ENCODE data around the gene HIF1AN. TPM values are rescaled to one million over a fixed set of nuclear protein-coding genes. Genes with fewer than 3 reads are reported as not detected.

The HIF1AN gene
- total RNA-seq, 1 donor from 2014 or later = 62.9 TPM

DNA sequence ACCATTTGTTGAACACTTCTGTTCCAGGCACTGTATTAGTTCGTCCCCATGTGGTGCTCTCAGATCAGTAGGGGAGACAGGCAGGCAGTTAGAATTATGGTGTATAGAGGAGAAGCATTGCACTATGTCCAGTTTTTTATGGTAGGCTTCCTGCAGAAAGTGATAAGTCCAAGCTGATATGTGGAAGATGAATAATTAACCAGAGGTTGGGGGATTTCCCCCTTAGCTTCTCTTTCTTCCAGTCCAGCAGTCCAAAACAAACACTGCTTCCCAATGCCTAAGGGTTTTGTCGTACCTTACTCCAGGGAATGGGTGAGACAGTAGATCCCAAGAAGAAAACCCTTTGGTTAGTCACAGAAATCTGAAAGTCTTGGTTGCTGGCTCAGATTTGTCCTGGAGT lies 19.2 kb downstream of the HIF1AN start:
- Mint-ChIP-seq H3K4me1 (ENCODE audit: unreplicated experiment) (peaks cover 4% of the 10 kb centered on the region), H3K4me3 (no peak overlapping the region), H3K9me3 (no peaks in the 10 kb centered on the region), H3K27ac (no peak overlapping the region), H3K27me3 (no peaks in the 10 kb centered on the region), H3K36me3 (peaks cover 18% of the 10 kb centered on the region)
- DNase-seq (ENCODE audit: extremely low spot score, unreplicated experiment) = no peak
- TF ChIP-seq, protein P1, sequence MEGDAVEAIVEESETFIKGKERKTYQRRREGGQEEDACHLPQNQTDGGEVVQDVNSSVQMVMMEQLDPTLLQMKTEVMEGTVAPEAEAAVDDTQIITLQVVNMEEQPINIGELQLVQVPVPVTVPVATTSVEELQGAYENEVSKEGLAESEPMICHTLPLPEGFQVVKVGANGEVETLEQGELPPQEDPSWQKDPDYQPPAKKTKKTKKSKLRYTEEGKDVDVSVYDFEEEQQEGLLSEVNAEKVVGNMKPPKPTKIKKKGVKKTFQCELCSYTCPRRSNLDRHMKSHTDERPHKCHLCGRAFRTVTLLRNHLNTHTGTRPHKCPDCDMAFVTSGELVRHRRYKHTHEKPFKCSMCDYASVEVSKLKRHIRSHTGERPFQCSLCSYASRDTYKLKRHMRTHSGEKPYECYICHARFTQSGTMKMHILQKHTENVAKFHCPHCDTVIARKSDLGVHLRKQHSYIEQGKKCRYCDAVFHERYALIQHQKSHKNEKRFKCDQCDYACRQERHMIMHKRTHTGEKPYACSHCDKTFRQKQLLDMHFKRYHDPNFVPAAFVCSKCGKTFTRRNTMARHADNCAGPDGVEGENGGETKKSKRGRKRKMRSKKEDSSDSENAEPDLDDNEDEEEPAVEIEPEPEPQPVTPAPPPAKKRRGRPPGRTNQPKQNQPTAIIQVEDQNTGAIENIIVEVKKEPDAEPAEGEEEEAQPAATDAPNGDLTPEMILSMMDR (conservative IDR thresholded peaks at IDR 0.05) = no peak

- DNase-seq (ENCODE audit: extremely low spot score, unreplicated experiment) = no peak
- TF ChIP-seq, protein P1 (conservative IDR thresholded peaks at IDR 0.05) = no peak
- no peaks in the 10 kb centered on the region for H3K9me3 Mint-ChIP-seq
- peaks cover 25% of the 10 kb centered on the region for H3K27me3 Mint-ChIP-seq
- no peaks in the 10 kb centered on the region for H3K4me1 Mint-ChIP-seq (ENCODE audit: unreplicated experiment)
- peaks cover 11% of the 10 kb centered on the region for H3K36me3 Mint-ChIP-seq
- no peak overlapping the region for H3K4me3 Mint-ChIP-seq
- H3K27ac Mint-ChIP-seq = no peak overlapping the region
Measured at GRCh38 chr10:100560248-100560647, 24.5 kb downstream of the HIF1AN start.

DNA sequence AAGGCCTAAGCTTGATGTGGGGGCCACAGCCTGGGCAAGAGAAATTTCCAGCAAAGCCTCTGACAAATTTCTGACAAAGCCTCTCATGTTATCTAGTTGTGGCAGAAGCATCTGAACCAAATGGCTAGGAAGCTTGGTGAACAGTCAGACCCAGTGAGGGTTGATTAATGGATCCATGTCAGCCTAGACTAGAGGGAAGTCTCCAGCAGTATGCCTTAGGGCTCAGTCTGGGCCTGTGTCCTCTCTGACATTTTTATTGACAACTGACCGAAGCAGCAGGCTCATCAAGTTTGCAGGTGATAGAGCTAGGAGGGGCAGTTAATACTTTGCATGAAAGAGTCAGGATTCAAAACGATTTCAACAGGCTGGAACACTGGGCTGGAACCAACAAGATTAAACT lies 25.3 kb downstream of the HIF1AN start:
- no peaks in the 10 kb centered on the region for H3K4me1 Mint-ChIP-seq (ENCODE audit: unreplicated experiment)
- TF ChIP-seq, protein P1 (conservative IDR thresholded peaks at IDR 0.05) = no peak
- no peak overlapping the region for H3K4me3 Mint-ChIP-seq
- no peak overlapping the region for H3K27ac Mint-ChIP-seq
- peaks cover 25% of the 10 kb centered on the region for H3K27me3 Mint-ChIP-seq
- no peak for DNase-seq (ENCODE audit: extremely low spot score, unreplicated experiment)
- no peaks in the 10 kb centered on the region for H3K9me3 Mint-ChIP-seq
- H3K36me3 Mint-ChIP-seq = peaks cover 6% of the 10 kb centered on the region

GRCh38 chr10:100562008-100562672 lies 26.4 kb downstream of the HIF1AN start:
- H3K9me3 Mint-ChIP-seq = no peaks in the 10 kb centered on the region
- DNase-seq (ENCODE audit: extremely low spot score, unreplicated experiment) = peak; percentile 80
- H3K4me1 Mint-ChIP-seq (ENCODE audit: unreplicated experiment) = no peaks in the 10 kb centered on the region
- H3K4me3 Mint-ChIP-seq = no peak overlapping the region
- no peak overlapping the region for H3K27ac Mint-ChIP-seq
- peaks cover 25% of the 10 kb centered on the region for H3K27me3 Mint-ChIP-seq
- TF ChIP-seq, protein P1 (conservative IDR thresholded peaks at IDR 0.05) = peak; percentile 94
- peaks cover 6% of the 10 kb centered on the region for H3K36me3 Mint-ChIP-seq

DNA sequence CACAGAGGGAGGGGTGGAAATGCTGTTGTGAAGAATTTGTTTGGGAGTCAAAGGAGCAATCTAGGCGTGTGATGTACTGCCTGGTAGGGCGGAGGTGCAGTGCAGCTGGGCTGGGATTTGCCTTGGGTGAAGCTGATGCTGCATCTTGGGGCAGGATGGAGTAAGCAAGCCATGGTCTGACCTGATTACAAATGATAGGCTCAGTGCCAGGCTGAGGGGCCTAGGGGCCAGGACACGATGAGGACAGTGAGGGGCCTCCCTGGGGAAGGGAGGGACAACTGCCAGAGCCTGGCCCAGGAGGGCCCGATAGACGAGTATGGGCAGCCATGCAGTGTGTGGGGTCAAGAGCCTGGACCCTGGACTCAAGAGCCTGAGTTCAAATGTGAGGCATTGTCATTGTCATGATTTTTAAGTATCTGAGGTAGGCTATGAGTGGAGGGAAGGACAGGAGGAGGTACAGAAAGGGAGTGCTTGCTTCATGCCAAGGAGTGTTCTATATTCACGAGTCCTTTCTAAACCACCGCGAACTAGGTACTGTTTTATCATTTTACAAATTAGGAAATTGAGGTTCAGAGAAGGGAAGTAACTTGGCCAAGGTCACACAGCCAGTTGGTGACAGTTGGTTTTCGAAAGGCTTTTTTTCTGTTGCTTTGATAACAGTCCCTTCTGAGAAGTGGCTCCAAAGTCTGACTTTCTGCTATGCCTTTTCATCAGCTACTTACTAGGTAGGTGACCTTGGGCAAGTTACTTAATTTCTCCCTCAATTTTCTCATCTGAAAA lies 29.7 kb downstream of the HIF1AN start:
- Mint-ChIP-seq H3K36me3 (no peaks in the 10 kb centered on the region), H3K4me1 (ENCODE audit: unreplicated experiment) (no peaks in the 10 kb centered on the region), H3K27ac (peak overlapping the region; percentile 22), H3K27me3 (peaks cover 25% of the 10 kb centered on the region), H3K4me3 (no peak overlapping the region), H3K9me3 (no peaks in the 10 kb centered on the region)
- DNase-seq (ENCODE audit: extremely low spot score, unreplicated experiment) = no peak
- TF ChIP-seq, protein P1 (conservative IDR thresholded peaks at IDR 0.05) = no peak
